ENCODE measurements around the gene GLS.

The GLS gene

DNA sequence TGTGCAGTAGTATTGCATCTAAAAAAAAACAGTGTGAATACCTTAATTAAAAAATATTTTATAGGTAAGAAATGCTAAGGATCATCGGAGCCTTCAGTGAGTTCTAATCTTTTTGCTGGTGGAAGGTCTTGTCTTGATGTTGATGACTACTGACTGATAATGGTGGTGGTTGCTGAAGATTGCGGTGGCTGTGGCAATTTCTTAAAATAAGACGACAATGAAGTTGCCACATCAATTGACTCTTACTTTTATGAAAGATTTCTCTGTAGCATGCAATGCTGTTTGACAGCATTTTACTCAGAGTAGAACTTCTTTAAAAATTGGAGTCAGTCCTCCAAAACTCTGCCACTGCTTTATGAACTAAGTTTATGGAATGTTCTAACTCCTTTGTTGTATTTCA lies 36.2 kb downstream of the GLS start:
- in situ Hi-C loops (cut with HindIII; ENCODE audit: low sequenced_read_pairs): no loop called here
- no peak overlapping the region for H3K4me3 ChIP-seq (ENCODE audit: low read depth, low read length)
- TF ChIP-seq, protein P1, sequence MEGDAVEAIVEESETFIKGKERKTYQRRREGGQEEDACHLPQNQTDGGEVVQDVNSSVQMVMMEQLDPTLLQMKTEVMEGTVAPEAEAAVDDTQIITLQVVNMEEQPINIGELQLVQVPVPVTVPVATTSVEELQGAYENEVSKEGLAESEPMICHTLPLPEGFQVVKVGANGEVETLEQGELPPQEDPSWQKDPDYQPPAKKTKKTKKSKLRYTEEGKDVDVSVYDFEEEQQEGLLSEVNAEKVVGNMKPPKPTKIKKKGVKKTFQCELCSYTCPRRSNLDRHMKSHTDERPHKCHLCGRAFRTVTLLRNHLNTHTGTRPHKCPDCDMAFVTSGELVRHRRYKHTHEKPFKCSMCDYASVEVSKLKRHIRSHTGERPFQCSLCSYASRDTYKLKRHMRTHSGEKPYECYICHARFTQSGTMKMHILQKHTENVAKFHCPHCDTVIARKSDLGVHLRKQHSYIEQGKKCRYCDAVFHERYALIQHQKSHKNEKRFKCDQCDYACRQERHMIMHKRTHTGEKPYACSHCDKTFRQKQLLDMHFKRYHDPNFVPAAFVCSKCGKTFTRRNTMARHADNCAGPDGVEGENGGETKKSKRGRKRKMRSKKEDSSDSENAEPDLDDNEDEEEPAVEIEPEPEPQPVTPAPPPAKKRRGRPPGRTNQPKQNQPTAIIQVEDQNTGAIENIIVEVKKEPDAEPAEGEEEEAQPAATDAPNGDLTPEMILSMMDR (IDR thresholded peaks at IDR 0.05; ENCODE audit: low read depth, low read length, missing control alignments): no peak
- DNase-seq (ENCODE audit: low read depth): no peak

DNA sequence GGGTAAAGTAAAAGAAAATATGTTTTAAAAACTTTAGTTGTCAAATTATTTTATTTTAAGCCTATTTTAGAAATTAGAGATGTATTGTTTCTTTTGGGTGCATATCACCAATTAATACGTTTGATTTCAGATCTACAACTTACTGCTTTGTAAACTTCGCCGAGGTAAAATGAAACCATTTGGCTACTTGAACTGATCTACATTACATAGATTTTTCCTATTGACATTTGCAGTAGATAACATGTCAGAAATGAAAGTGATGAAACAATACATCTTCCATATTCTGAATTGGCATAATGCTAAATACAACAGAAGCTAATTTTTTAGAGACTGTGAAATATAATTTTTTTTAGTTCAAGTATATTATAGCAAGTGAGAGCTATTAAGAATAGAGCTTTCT lies 39.5 kb downstream of the GLS start:
- no peak for DNase-seq (ENCODE audit: low read depth)
- no peak overlapping the region for H3K4me3 ChIP-seq (ENCODE audit: low read depth, low read length)
- in situ Hi-C loops (cut with HindIII; ENCODE audit: low sequenced_read_pairs): no loop called here
- TF ChIP-seq, protein P1 (IDR thresholded peaks at IDR 0.05; ENCODE audit: low read depth, low read length, missing control alignments): no peak

DNA sequence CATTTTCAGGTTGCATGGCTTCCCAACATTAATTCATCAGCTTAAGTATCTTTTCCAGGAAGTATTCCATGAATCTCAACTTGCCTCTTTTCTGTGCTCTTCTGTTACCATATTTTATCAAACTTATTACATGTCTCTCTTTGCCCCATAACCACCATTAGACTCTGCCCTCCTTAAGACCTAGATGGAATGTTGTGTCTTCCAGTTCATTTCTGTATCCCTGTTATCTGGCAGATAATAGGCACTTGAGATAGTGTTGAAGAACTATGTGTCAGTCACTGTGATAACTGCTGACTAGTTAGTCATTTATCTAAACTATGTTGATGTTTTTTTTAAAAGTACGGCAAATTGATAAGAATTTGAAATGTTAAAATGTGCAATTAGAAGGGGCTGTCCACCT lies 41.8 kb downstream of the GLS start:
- H3K4me3 ChIP-seq (ENCODE audit: low read depth, low read length): no peak overlapping the region
- TF ChIP-seq, protein P1 (IDR thresholded peaks at IDR 0.05; ENCODE audit: low read depth, low read length, missing control alignments): no peak
- in situ Hi-C loops (cut with HindIII; ENCODE audit: low sequenced_read_pairs): no loop called here
- DNase-seq (ENCODE audit: low read depth): no peak

DNA sequence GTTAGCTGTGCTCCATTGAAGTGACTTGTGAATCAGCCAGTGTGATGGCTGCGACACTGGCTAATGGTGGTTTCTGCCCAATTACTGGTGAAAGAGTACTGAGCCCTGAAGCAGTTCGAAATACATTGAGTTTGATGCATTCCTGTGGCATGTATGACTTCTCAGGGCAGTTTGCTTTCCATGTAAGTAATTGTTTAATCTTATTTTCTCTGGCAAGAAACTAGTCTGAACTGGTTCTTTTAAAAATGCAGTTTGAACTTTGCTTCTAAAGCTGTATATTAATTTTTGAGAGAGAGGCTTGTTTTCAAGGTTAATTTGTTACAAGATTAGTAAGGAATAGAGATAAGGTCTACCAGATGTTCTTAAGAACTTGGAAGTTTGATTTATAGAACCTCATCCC lies 46.7 kb downstream of the GLS start:
- peak; percentile 42 for DNase-seq (ENCODE audit: low read depth)
- TF ChIP-seq, protein P1 (IDR thresholded peaks at IDR 0.05; ENCODE audit: low read depth, low read length, missing control alignments): no peak
- H3K4me3 ChIP-seq (ENCODE audit: low read depth, low read length): no peak overlapping the region
- in situ Hi-C loops (cut with HindIII; ENCODE audit: low sequenced_read_pairs): no loop called here

DNA sequence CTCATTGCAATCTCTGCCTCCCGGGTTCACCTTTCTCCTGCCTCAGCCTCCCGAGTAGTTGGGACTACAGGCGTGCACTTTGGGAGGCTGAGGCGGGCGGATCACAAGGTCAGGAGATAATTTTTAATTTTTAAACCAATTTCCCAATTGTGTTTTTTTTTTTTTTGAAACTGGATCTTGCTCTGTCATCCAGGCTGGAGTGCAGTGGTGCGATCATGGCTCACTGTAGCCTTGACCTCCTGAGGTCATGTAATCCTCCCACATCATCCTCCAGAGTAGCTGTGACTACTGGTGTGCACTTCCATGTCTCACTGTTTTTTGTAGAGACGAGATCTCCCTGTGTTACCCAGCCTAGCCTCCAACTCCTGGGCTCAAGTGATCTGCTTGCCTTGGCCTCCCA lies 49.3 kb downstream of the GLS start:
- TF ChIP-seq, protein P1 (IDR thresholded peaks at IDR 0.05; ENCODE audit: low read depth, low read length, missing control alignments): no peak

DNA sequence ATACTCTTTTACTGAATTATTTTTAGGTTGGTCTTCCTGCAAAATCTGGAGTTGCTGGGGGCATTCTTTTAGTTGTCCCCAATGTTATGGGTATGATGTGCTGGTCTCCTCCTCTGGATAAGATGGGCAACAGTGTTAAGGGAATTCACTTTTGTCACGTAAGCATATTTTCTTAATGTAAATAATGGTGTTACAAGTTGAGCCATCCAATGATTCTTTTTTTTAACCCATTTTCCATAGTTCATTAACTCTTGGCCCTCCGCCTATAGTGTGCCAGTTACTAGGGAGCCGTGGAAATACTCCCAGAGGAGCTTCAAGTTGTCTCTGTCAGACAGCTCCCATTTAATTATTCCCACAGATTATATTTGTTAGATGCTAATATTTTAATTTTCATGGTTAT lies 49.8 kb downstream of the GLS start:
- TF ChIP-seq, protein P1 (IDR thresholded peaks at IDR 0.05; ENCODE audit: low read depth, low read length, missing control alignments): no peak
- in situ Hi-C loops (cut with HindIII; ENCODE audit: low sequenced_read_pairs): no loop called here
- no peak overlapping the region for H3K4me3 ChIP-seq (ENCODE audit: low read depth, low read length)
- no peak for DNase-seq (ENCODE audit: low read depth)

More for the DNA sequence above, 49.3 kb downstream of the GLS start:
- no peak overlapping the region for H3K4me3 ChIP-seq (ENCODE audit: low read depth, low read length)
- in situ Hi-C loops (cut with HindIII; ENCODE audit: low sequenced_read_pairs): no loop called here
- no peak for DNase-seq (ENCODE audit: low read depth)

DNA sequence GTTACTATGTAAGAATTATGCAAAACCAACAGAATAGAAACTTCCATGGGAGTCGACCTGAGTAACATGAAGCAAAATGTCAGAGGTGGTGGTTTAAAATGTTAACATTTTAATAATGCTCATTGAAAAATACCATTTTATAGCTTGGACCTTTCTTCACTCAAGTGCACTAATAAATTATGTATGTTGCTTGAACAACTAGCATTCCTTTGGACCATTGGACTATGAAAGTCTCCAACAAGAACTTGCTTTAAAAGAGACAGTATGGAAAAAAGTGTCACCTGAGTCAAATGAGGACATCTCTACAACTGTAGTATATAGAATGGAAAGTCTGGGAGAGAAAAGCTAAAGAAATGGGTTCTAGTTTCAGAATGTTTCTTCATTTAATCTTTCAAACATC lies 51.9 kb downstream of the GLS start:
- TF ChIP-seq, protein P1 (IDR thresholded peaks at IDR 0.05; ENCODE audit: low read depth, low read length, missing control alignments): no peak
- in situ Hi-C loops (cut with HindIII; ENCODE audit: low sequenced_read_pairs): no loop called here
- H3K4me3 ChIP-seq (ENCODE audit: low read depth, low read length): no peak overlapping the region
- no peak for DNase-seq (ENCODE audit: low read depth)
